ENCODE data around the gene JAZF1. TPM values are rescaled to one million over a fixed set of nuclear protein-coding genes. Genes with fewer than 3 reads are reported as not detected.

JAZF1 gene
- total and polyA plus RNA-seq, 2 of the 8 experiments (the other 6 are each of a cell fraction or from before 2014, with no cell fraction given): 2.6 to 21.8 TPM

DNA sequence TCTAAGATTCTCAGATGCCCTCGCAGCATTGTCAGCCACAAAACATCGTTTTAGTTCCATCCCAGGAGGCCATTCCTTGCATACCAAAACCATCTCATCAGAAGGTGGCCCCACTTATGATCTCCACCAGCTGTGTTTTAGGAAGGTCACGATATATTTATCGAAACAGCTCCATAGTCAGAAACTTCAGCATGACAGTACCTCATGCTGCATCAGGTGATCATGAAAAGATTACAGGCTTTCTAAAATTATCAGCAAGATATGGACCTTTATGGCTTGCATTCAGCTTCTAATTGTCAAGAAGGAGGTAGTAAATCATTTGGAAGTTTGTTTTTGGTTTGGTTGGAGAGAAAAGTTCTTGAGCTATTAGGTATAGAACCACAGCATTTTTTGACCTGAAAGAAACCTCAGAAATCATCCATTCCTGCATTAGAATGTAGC is 20.0 kb downstream of the JAZF1 start:
- no peak overlapping the region for H4K8ac ChIP-seq (ENCODE audit: extremely low read depth, insufficient read depth, low read length)
- no peak overlapping the region for H2BK12ac ChIP-seq (ENCODE audit: low read depth, low read length)
- peaks cover 4 to 7% of the 10 kb centered on the region in 2 experiments; a peak in 2 of 4 replicates for H3K79me2 ChIP-seq (ENCODE audit: control insufficient read depth in 1 of 2, insufficient read depth in 2 of 2, low read length in 2 of 2)
- FAIRE-seq: no peak
- no peak overlapping the region for H3K9ac ChIP-seq (replicated peaks in 1 of 4; ENCODE audit: extremely low read depth in 1 of 4, low read depth in 3 of 4, low read length in 3 of 4)
- no peaks in the 10 kb centered on the region for H3K27me3 ChIP-seq (replicated peaks in 1 of 4; ENCODE audit: control insufficient read depth in 3 of 4, extremely low read depth in 1 of 4, insufficient read depth in 3 of 4, low read length in 3 of 4)
- no peak overlapping the region for H3K18ac ChIP-seq (ENCODE audit: extremely low read depth, low read length)
- no peaks in the 10 kb centered on the region for H3K36me3 ChIP-seq (ENCODE audit: control insufficient read depth in 2 of 4, insufficient read depth in 4 of 4, low read length in 3 of 4)
- H3K9me3 ChIP-seq (ENCODE audit: insufficient read depth in 2 of 2, low read depth in 1 of 2, low read length in 1 of 2): no peaks in the 10 kb centered on the region
- CTCF ChIA-PET (ENCODE audit: partially characterized antibody): no interaction called here
- no peak overlapping the region for H4K91ac ChIP-seq (replicated peaks; ENCODE audit: insufficient read length, low read length)
- H3K4me2 ChIP-seq (ENCODE audit: insufficient read depth in 1 of 2, low read depth in 2 of 2, low read length in 2 of 2): no peak overlapping the region
- no peak overlapping the region for H2AK5ac ChIP-seq (ENCODE audit: low read depth, low read length)
- peaks cover 0 to 5% (median under 1%) of the 10 kb centered on the region in 4 experiments; a peak in 1 of 7 replicates for H3K4me1 ChIP-seq (replicated peaks in 1 of 4; ENCODE audit: control insufficient read depth in 3 of 4, insufficient read depth in 4 of 4, low read length in 3 of 4)
- no peaks in the 10 kb centered on the region for H3K23me2 ChIP-seq (ENCODE audit: low read depth, low read length)
- H2BK15ac ChIP-seq (ENCODE audit: low read length): no peak overlapping the region
- no peak overlapping the region for H3K23ac ChIP-seq (ENCODE audit: insufficient read length)
- H2BK5ac ChIP-seq (ENCODE audit: low read depth, low read length): no peak overlapping the region
- 98% methylated on average over 4 of the region's 4 CpGs; no CpG with 5 or more reads in 1 of the 2 experiments for WGBS, 2 experiments (ENCODE audit: extremely low coverage in 1 of 2, insufficient coverage in 1 of 2, insufficient read length in 1 of 2, insufficient replicate concordance in 2 of 2, low coverage in 1 of 2, low lambda C conversion rate in 2 of 2, missing lambda C conversion rate in 1 of 2)
- no peak overlapping the region for H3K14ac ChIP-seq (ENCODE audit: insufficient read length)
- no peak overlapping the region for H2BK20ac ChIP-seq (ENCODE audit: low read length)
- DNase-seq (ENCODE audit: low read depth in 1 of 2, low spot score in 2 of 2): no peak
- no peak overlapping the region for H4K5ac ChIP-seq (ENCODE audit: insufficient read length, low read depth, low read length)
- H3K4me3 ChIP-seq (ENCODE audit: extremely low read depth in 1 of 4, insufficient read depth in 2 of 4, low read depth in 3 of 4, low read length in 4 of 4): no peak overlapping the region
- H3K4ac ChIP-seq (replicated peaks; ENCODE audit: insufficient read length, low read depth, low read length): no peak overlapping the region
- H2AFZ ChIP-seq (ENCODE audit: low read length): no peak overlapping the region
- POLR2A ChIA-PET (ENCODE audit: partially characterized antibody): no interaction called here
- H3K27ac ChIP-seq (ENCODE audit: low read depth, low read length): no peak overlapping the region
- no peaks in the 10 kb centered on the region; the same call in 1 of the 2 replicates for H3K79me1 ChIP-seq (ENCODE audit: low read depth, low read length)
- H3K56ac ChIP-seq (replicated peaks; ENCODE audit: insufficient read length, low read depth, low read length): no peak overlapping the region
- no peaks in the 10 kb centered on the region for H4K20me1 ChIP-seq (replicated peaks in 1 of 2; ENCODE audit: control insufficient read depth in 1 of 2, insufficient read depth in 2 of 2, low read length in 2 of 2)
- no peak overlapping the region for H2BK120ac ChIP-seq (replicated peaks; ENCODE audit: low read depth, low read length)
- no peak for TF ChIP-seq TAF1 (IDR thresholded peaks at IDR 0.05; ENCODE audit: low read depth, low read length)
- no peak for TF ChIP-seq GTF2F1 (IDR thresholded peaks at IDR 0.05; ENCODE audit: borderline replicate concordance, low read depth, low read length)
- no peak for TF ChIP-seq CHD1 (IDR thresholded peaks at IDR 0.05; ENCODE audit: low read depth, low read length)
- no peak for TF ChIP-seq RNF2 (IDR thresholded peaks at IDR 0.05; ENCODE audit: borderline replicate concordance, low read depth, low read length, missing control alignments, poor library complexity, severe bottlenecking)
- TF ChIP-seq TBP (IDR thresholded peaks at IDR 0.05; ENCODE audit: low read depth, low read length): no peak
- no peak for TF ChIP-seq YY1 (IDR thresholded peaks at IDR 0.05; ENCODE audit: low read depth, low read length)
- no peak for TF ChIP-seq ZNF274 (IDR thresholded peaks at IDR 0.05; ENCODE audit: borderline replicate concordance, extremely low read depth, low read length)
- TF ChIP-seq POU5F1 (IDR thresholded peaks at IDR 0.05; ENCODE audit: low read depth, low read length): no peak
- TF ChIP-seq KDM4A (IDR thresholded peaks at IDR 0.05; ENCODE audit: low read depth, low read length, severe bottlenecking): no peak
- TF ChIP-seq, protein P1, sequence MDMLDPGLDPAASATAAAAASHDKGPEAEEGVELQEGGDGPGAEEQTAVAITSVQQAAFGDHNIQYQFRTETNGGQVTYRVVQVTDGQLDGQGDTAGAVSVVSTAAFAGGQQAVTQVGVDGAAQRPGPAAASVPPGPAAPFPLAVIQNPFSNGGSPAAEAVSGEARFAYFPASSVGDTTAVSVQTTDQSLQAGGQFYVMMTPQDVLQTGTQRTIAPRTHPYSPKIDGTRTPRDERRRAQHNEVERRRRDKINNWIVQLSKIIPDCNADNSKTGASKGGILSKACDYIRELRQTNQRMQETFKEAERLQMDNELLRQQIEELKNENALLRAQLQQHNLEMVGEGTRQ (IDR thresholded peaks at IDR 0.05; ENCODE audit: low read length): no peak
- TF ChIP-seq RFX5 (IDR thresholded peaks at IDR 0.05; ENCODE audit: borderline replicate concordance, low read depth, low read length): no peak
- no peak for TF ChIP-seq CHD2 (IDR thresholded peaks at IDR 0.05; ENCODE audit: low read length)
- no peak for TF ChIP-seq SUZ12 (IDR thresholded peaks at IDR 0.05; ENCODE audit: low read length)
- no peak for TF ChIP-seq JUN (IDR thresholded peaks at IDR 0.05; ENCODE audit: low read depth, low read length)

Data from H1 (cell line).